HG03571 (cell line): ENCODE data around the gene WASHC3.

Experiments
- ATAC-seq: cut with Tn5 transposase; IDR thresholded peaks from one replicate; pipeline ENCODE4 v1.9.1; 2021; ENCODE audit not compliant: unreplicated experiment

WASHC3 gene

DNA sequence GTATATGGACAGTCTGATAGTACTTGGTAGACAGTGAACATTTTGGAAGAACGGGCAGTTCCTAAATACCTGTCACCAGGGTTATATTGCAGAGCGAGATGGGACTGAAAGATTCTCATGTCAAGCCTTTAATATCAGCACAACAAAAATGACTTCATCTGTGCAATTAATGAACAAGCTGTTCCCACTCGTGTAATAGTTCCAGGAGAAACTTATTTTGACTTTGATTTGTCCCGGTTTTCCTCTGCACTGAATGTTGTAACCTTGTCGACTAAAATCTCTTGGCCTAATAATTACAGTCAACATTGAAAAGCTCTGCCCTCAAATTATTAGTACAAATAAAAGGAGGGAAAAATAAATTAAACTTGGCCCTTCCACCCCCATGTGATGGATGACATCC is 79.5 kb downstream of the WASHC3 start:
- ATAC-seq, result no peak

DNA sequence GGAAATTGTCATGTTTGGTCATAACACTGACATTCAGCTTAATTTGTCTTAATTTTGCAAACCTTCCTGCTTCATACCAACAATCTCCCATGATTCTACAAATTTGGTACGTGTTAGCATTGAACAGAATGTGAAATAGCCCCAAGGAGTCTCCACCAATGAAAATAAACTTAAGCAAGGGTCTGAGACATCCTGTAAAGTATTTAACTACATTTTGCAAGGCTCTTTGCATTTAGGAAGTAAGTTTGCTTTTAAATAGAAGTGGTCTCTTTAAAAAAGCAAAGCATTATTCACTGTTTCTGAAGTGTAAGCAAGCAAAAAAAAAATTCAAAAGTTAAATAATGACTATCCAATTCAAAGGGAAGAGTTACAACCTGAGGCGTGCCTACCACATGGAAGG is 79.9 kb downstream of the WASHC3 start:
- ATAC-seq, result no peak

DNA sequence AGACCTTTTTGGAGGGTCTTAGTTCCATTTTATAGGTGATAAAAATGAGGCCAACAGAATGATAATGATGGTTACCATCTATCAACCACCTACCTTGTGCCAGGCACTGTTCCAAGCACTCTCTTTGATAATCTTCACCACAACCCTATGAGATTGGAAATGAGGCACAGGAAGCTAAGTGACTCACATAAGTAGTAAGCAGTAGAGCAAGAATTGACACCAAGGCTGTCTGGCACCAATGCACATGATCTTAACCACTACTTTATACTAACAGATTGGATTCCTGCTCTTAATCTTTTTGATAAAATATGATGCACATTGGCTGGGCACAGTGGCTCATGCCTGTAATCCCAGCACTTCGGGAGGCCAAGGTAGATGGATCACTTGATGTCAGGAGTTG is 93.0 kb downstream of the WASHC3 start:
- no peak for ATAC-seq

DNA sequence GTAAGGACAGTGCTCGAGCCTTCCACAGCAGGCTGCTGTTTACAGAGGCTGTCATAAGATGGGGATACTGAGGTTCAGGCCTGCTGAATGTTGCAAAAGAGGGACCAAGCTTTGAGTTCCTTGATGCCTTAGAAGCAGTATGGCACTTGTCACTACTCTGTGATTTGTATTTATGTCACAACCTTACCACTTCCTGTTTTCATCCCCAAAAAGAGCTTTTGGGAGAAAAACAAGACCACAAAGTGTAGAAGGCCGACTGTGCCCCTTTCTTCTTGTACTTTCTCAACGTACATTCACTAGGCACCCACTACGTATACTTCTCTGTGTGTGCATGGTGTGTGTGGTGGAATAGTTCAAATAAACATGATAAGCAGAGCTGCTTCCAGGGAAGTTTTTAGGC is 94.3 kb downstream of the WASHC3 start:
- no peak for ATAC-seq

DNA sequence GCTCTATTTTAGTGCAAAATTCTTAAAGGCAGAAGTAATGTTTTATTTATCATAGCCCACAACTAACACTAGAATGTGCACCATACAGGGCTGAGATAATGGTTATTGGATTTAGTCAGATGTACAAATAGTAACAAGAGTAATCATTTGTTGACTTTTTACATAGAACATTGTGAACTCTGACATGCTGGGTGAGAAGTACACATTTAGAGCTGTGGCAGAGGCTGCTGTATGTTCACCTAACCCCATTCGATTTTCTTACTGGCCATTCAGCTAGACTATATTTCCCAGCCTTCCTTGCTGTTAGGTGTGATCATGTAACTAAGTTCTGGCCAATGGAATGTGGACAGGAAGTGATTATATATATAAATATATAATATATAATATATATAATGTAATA is 95.3 kb downstream of the WASHC3 start:
- no peak for ATAC-seq

DNA sequence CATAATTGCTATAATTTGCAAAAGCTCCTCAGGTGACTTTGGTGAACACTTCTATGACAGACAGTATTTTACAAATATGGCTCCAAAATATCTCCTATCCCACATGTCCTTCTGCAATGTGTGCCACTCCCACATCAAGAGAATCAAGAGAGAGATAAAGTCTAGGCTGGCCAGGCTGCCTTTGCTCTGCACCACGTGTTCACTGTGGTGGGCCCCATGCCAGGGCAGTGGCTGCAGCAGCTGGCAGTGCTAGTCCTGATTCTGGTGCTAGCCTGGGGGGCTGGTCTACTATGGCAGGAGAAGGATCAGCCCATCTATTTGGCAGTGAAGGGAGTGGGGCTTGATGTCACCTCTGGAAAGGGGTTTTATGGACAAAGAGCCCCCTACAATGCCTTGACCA is 98.1 kb downstream of the WASHC3 start:
- no peak for ATAC-seq
